Smooth muscle cell (in vitro differentiated cells): ENCODE results near the gene MAP1B. TPM values are rescaled to one million over a fixed set of nuclear protein-coding genes. Genes with fewer than 3 reads are reported as not detected.
A peak's percentile ranks its signal among the peaks of the same experiment; 100 is the strongest.

Experiments
- DNase-seq: peaks from one replicate; lab custom pipeline; 2025; ENCODE audit not compliant: unreplicated experiment; lab: John Stamatoyannopoulos, UW
- H2AFZ ChIP-seq: fragments of 200-600 bp; sonication (generic); 2 replicates; pipeline ENCODE4 v1.6.0; 2016; ENCODE audit warnings: antibody characterized with exemption, low read depth, mild to moderate bottlenecking
- H3F3A ChIP-seq: fragments of 200-600 bp; sonication (generic); 2 replicates; pipeline ENCODE4 v1.6.0; 2017; ENCODE audit warnings: antibody characterized with exemption, low read depth
- H3K27ac ChIP-seq: fragments of 200-600 bp; sonication (generic); 2 replicates; pipeline ENCODE4 v1.5.1; 2016; ENCODE audit warnings: low read depth, mild to moderate bottlenecking
- H3K27me3 ChIP-seq: fragments of 200-600 bp; sonication (generic); 2 replicates; pipeline ENCODE4 v1.6.1; 2016; ENCODE audit warnings: low read depth, mild to moderate bottlenecking
- H3K36me3 ChIP-seq: fragments of 200-600 bp; sonication (generic); 2 replicates; pipeline ENCODE4 v1.5.1; 2016; ENCODE audit warnings: low read depth
- H3K4me1 ChIP-seq: fragments of 200-600 bp; sonication (generic); 2 replicates; pipeline ENCODE4 v1.5.1; 2016; ENCODE audit warnings: low read depth
- H3K4me2 ChIP-seq: fragments of 200-600 bp; sonication (generic); 2 replicates; pipeline ENCODE4 v1.6.0; 2016; ENCODE audit warnings: mild to moderate bottlenecking
- H3K4me3 ChIP-seq: fragments of 200-600 bp; sonication (generic); 2 replicates; pipeline ENCODE4 v1.5.1; 2016; ENCODE audit warnings: mild to moderate bottlenecking
- H3K79me2 ChIP-seq: fragments of 200-600 bp; sonication (generic); 2 replicates; pipeline ENCODE4 v1.6.0; 2016; ENCODE audit warnings: low read depth, mild to moderate bottlenecking
- H3K9ac ChIP-seq: fragments of 200-600 bp; sonication (generic); 2 replicates; pipeline ENCODE4 v1.6.0; 2016; ENCODE audit warnings: low read depth
- H3K9me3 ChIP-seq: fragments of 200-600 bp; sonication (generic); replicated peaks from 2 replicates; pipeline ENCODE4 v1.5.1; 2016; ENCODE audit warnings: low read depth
- H4K20me1 ChIP-seq: fragments of 200-600 bp; sonication (generic); 2 replicates; pipeline ENCODE4 v1.6.0; 2016; ENCODE audit warnings: low read depth
- WGBS: methylation state at CpG from one replicate; pipeline ENCODE4 v1.1.7; 2016; ENCODE audit warnings: low lambda C conversion rate; 5-methylcytosine and 5-hydroxymethylcytosine counted together
- polyA plus RNA-seq: library from polyadenylated mRNA; unstranded; fragments of >200 nt; fragmentation: Nextera tagmentation; extraction: Ambion mirVana; gene quantifications from 2 replicates; pipeline ENCODE4 v1.2.1, GENCODE V29; 2016
- total RNA-seq: library from RNA; depleted of rRNA; stranded (reverse); fragments of >200 nt; gene quantifications from 2 replicates; pipeline ENCODE4 v1.2.3, GENCODE V29; 2014
- TF ChIP-seq, protein P1 (sequence below): fragments of 200-600 bp; sonication (generic); IDR thresholded peaks from 2 replicates; pipeline ENCODE4 v1.5.1; 2017; ENCODE audit warnings: borderline replicate concordance, mild to moderate bottlenecking, antibody characterized with exemption; ENCODE audit not compliant: insufficient read depth, poor library complexity, severe bottlenecking

Gene MAP1B
- total and polyA plus RNA-seq, 2 experiments from 2014 or later = 111 to 143 TPM

DNA sequence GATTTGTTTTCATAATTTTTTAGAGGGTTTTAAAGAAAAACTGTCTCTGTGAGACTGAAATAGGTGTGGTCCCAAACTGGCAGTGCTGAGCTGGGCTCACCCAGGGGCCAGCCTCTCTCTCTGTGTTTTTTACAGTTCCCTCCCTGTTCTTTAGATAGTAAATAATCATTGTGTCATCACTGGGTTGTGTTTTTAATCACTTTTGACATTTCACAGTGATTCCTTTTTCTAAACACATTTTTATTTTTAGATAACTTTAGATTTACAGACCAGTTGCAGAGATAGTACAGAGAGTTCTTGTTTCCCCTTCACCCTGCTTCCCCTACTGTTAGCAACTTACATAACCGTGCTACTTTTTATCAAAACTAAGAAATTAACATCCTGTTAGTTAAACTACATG, 44.4 kb downstream of the MAP1B start:
- Histone ChIP-seq H3K36me3 (no peaks in the 10 kb centered on the region), H3K9ac (no peak overlapping the region), H3F3A (peaks cover 36% of the 10 kb centered on the region), H3K4me2 (peak overlapping the region; percentile 57), H3K4me1 (peaks cover 39% of the 10 kb centered on the region), H3K79me2 (peaks cover 79% of the 10 kb centered on the region), H3K27ac (peak overlapping the region; percentile 78), H3K27me3 (no peaks in the 10 kb centered on the region), H3K4me3 (no peak overlapping the region), H2AFZ (no peak overlapping the region), H3K9me3 (no peaks in the 10 kb centered on the region), H4K20me1 (peaks cover 91% of the 10 kb centered on the region)
- no peak for DNase-seq
- 24% methylated on average over 1 of the region's 1 CpG for WGBS
- TF ChIP-seq, protein P1, sequence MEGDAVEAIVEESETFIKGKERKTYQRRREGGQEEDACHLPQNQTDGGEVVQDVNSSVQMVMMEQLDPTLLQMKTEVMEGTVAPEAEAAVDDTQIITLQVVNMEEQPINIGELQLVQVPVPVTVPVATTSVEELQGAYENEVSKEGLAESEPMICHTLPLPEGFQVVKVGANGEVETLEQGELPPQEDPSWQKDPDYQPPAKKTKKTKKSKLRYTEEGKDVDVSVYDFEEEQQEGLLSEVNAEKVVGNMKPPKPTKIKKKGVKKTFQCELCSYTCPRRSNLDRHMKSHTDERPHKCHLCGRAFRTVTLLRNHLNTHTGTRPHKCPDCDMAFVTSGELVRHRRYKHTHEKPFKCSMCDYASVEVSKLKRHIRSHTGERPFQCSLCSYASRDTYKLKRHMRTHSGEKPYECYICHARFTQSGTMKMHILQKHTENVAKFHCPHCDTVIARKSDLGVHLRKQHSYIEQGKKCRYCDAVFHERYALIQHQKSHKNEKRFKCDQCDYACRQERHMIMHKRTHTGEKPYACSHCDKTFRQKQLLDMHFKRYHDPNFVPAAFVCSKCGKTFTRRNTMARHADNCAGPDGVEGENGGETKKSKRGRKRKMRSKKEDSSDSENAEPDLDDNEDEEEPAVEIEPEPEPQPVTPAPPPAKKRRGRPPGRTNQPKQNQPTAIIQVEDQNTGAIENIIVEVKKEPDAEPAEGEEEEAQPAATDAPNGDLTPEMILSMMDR = no peak

DNA sequence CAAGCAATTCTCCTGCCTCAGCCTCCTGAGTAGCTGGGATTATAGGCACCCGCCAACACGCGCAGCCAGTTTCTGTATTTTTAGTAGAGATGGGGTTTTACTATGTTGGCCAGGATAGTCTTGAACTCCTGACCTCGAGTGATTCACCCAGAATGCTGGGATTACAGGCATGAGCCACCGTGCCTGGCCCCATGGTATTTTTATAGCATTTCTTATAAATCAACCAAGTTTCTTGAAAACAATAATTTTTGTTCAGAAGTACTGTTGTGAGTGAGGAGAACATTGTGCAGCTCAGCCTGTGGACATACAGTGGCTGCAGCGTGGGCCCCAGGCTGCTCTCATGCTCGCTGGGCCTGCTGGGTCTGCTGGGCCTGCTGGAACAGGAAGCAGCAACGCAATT, 45.3 kb downstream of the MAP1B start:
- H3K27me3 ChIP-seq = no peaks in the 10 kb centered on the region
- H3K4me2 ChIP-seq = peak overlapping the region; percentile 57
- no peak for DNase-seq
- H2AFZ ChIP-seq = no peak overlapping the region
- peaks cover 72% of the 10 kb centered on the region for H3K79me2 ChIP-seq
- no peaks in the 10 kb centered on the region for H3K9me3 ChIP-seq
- 26% methylated on average over 8 of the region's 8 CpGs for WGBS
- peaks cover 91% of the 10 kb centered on the region for H4K20me1 ChIP-seq
- H3K9ac ChIP-seq = no peak overlapping the region
- peak overlapping the region; percentile 78 for H3K27ac ChIP-seq
- peaks cover 37% of the 10 kb centered on the region for H3F3A ChIP-seq
- no peak overlapping the region for H3K4me3 ChIP-seq
- TF ChIP-seq, protein P1 = no peak
- no peaks in the 10 kb centered on the region for H3K36me3 ChIP-seq
- peaks cover 47% of the 10 kb centered on the region for H3K4me1 ChIP-seq

DNA sequence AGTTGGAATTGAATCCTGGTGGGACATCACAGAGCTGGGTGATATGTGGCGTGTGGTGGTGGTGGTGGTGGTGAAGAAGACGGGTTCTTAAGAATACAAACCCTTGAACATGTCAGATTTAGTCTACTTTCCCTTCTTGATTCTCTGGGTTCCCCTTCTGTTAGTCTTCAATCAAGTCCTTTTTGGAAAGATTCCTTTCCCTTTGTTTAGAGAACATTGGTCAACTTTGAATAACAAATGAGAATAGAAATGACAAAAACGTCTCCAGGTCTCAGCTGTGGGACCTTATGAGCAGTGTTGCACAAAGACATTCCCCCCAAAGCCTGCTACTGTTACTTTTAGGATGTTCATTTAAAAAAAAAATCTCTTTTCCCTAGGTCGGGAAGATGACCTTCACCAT, 46.3 kb downstream of the MAP1B start:
- no peak overlapping the region for H3K4me2 ChIP-seq
- peaks cover 41% of the 10 kb centered on the region for H3F3A ChIP-seq
- 94% methylated on average over 4 of the region's 4 CpGs for WGBS
- H3K36me3 ChIP-seq = no peaks in the 10 kb centered on the region
- peaks cover 47% of the 10 kb centered on the region for H3K4me1 ChIP-seq
- no peak overlapping the region for H3K4me3 ChIP-seq
- peaks cover 90% of the 10 kb centered on the region for H4K20me1 ChIP-seq
- no peak overlapping the region for H2AFZ ChIP-seq
- H3K9me3 ChIP-seq = no peaks in the 10 kb centered on the region
- no peak overlapping the region for H3K9ac ChIP-seq
- no peak for DNase-seq
- H3K79me2 ChIP-seq = peaks cover 69% of the 10 kb centered on the region
- TF ChIP-seq, protein P1 = no peak
- H3K27me3 ChIP-seq = no peaks in the 10 kb centered on the region
- peak overlapping the region; percentile 78 for H3K27ac ChIP-seq

DNA sequence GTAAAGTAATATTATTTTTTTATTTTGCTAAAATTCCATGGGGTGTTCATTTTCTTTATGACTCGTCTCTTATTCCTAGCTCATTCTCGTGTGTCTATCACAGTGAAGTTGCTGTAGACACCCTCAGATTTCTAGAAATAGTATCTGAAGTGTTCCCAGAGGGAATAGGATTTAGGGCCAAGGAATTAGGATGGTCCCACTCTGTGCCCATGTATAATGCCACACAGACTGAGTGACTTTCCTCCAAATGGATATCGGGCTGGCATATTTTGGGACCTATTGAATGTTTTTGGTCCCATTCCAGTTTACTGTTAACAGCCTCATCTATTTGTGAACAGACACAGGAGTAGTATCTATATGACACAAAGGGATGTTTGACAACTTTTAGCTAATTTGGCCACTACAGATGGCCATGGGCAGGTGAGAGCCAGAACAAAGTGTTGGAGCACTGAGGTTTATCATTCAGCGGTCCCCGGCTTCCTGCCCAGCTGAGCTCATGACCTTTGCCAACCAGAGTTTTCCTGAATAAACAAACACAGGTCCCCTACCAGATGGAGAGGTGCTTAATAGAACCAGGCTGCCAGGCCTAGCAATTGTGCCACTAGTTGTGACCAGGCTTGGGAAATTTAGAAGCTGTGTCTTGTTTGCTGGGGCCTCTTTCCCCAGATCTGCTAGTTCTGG, 46.9 kb downstream of the MAP1B start:
- Histone ChIP-seq H3K4me2 (peak overlapping the region; percentile 31), H3K27me3 (no peaks in the 10 kb centered on the region), H3K4me3 (no peak overlapping the region), H3K27ac (peak overlapping the region; percentile 78), H3K9me3 (no peaks in the 10 kb centered on the region), H3F3A (peaks cover 45% of the 10 kb centered on the region), H3K4me1 (peaks cover 45% of the 10 kb centered on the region), H3K36me3 (no peaks in the 10 kb centered on the region), H2AFZ (no peak overlapping the region), H3K9ac (no peak overlapping the region), H3K79me2 (peaks cover 69% of the 10 kb centered on the region), H4K20me1 (peaks cover 83% of the 10 kb centered on the region)
- TF ChIP-seq, protein P1 = no peak
- DNase-seq = no peak
- WGBS = 71% methylated on average over 5 of the region's 5 CpGs
